Measurements from ENCODE around the gene AATK.

AATK gene

GRCh38 chr17:81180836-81181810, 15.1 kb upstream of the AATK start:
- H3K4me3 ChIP-seq (ENCODE audit: low read length), result no peak overlapping the region
- no peak for TF ChIP-seq ZNF274 (IDR thresholded peaks at IDR 0.05; ENCODE audit: low read depth, low read length)

- H3K4me3 ChIP-seq (ENCODE audit: low read length), result no peak overlapping the region
These were observed 13.8 kb upstream of the AATK start for GRCh38 chr17:81179861-81180260.

GRCh38 chr17:81179220-81179619, 13.2 kb upstream of the AATK start:
- no peak overlapping the region for H3K4me3 ChIP-seq (ENCODE audit: low read length)
- TF ChIP-seq ZNF274 (IDR thresholded peaks at IDR 0.05; ENCODE audit: low read depth, low read length), result no peak

More at GRCh38 chr17:81179861-81180260, 13.8 kb upstream of the AATK start:
- TF ChIP-seq ZNF274 (IDR thresholded peaks at IDR 0.05; ENCODE audit: low read depth, low read length), result no peak

- no peak overlapping the region for H3K4me3 ChIP-seq (ENCODE audit: low read length)
- TF ChIP-seq ZNF274 (IDR thresholded peaks at IDR 0.05; ENCODE audit: low read depth, low read length), result no peak
These were observed 12.4 kb upstream of the AATK start for GRCh38 chr17:81178136-81179091.

- no peak for TF ChIP-seq ZNF274 (IDR thresholded peaks at IDR 0.05; ENCODE audit: low read depth, low read length)
- no peak overlapping the region for H3K4me3 ChIP-seq (ENCODE audit: low read length)
These were observed 10.6 kb upstream of the AATK start for GRCh38 chr17:81176666-81177065.

GRCh38 chr17:81173762-81174155, 7.7 kb upstream of the AATK start:
- H3K4me3 ChIP-seq (ENCODE audit: low read length), result no peak overlapping the region
- TF ChIP-seq ZNF274 (IDR thresholded peaks at IDR 0.05; ENCODE audit: low read depth, low read length), result no peak

- no peak for TF ChIP-seq ZNF274 (IDR thresholded peaks at IDR 0.05; ENCODE audit: low read depth, low read length)
- H3K4me3 ChIP-seq (ENCODE audit: low read length), result no peak overlapping the region
These were observed 7.2 kb upstream of the AATK start for GRCh38 chr17:81173052-81173761.

- no peak overlapping the region for H3K4me3 ChIP-seq (ENCODE audit: low read length)
- TF ChIP-seq ZNF274 (IDR thresholded peaks at IDR 0.05; ENCODE audit: low read depth, low read length), result no peak
These were observed 5.9 kb upstream of the AATK start for GRCh38 chr17:81171941-81172340.

- no peak overlapping the region for H3K4me3 ChIP-seq (ENCODE audit: low read length)
- no peak for TF ChIP-seq ZNF274 (IDR thresholded peaks at IDR 0.05; ENCODE audit: low read depth, low read length)
These were observed 4.9 kb upstream of the AATK start for GRCh38 chr17:81170727-81171494.

GRCh38 chr17:81169870-81170309, 3.9 kb upstream of the AATK start:
- TF ChIP-seq ZNF274 (IDR thresholded peaks at IDR 0.05; ENCODE audit: low read depth, low read length), result no peak
- H3K4me3 ChIP-seq (ENCODE audit: low read length), result no peak overlapping the region

- H3K4me3 ChIP-seq (ENCODE audit: low read length), result no peak overlapping the region
- TF ChIP-seq ZNF274 (IDR thresholded peaks at IDR 0.05; ENCODE audit: low read depth, low read length), result no peak
These were observed 1.6 kb upstream of the AATK start for GRCh38 chr17:81167638-81168037.

- H3K4me3 ChIP-seq (ENCODE audit: low read length), result no peak overlapping the region
- no peak for TF ChIP-seq ZNF274 (IDR thresholded peaks at IDR 0.05; ENCODE audit: low read depth, low read length)
These were observed 1.1 kb upstream of the AATK start for GRCh38 chr17:81167194-81167524.

All from GM08714 (cell line).